ENCODE data around the gene NCAPD2.

- TF ChIP-seq CTCF (IDR thresholded peaks at IDR 0.05) = no peak
- TF ChIP-seq ZFX (IDR thresholded peaks at IDR 0.05; ENCODE audit: borderline replicate concordance) = no peak
Measured at GRCh38 chr12:6478416-6478815, 15.5 kb upstream of the NCAPD2 start.
